LNCaP clone FGC (cell line): ENCODE measurements around the gene IPP.
"Not testable (repeated sequence)": the region's sequence is repeated elsewhere in the genome, so short reads cannot be mapped to it uniquely, and the experiment has no call there.

Source experiments
- DNase-seq: peaks from one replicate; pipeline ENCODE4 v3.0.0-alpha.2; 2011; ENCODE audit warnings: low read depth
- H3K4me3 ChIP-seq: 2 replicates; pipeline ENCODE4 v1.5.1; 2011; ENCODE audit warnings: mild to moderate bottlenecking, low read depth, low read length, control low read depth
- TF ChIP-seq, protein P1 (sequence below): IDR thresholded peaks from 2 replicates; pipeline ENCODE4 v1.5.1; 2012; ENCODE audit warnings: mild to moderate bottlenecking; ENCODE audit not compliant: control insufficient read depth, insufficient read depth; ENCODE audit errors: extremely low read depth

The IPP gene

DNA sequence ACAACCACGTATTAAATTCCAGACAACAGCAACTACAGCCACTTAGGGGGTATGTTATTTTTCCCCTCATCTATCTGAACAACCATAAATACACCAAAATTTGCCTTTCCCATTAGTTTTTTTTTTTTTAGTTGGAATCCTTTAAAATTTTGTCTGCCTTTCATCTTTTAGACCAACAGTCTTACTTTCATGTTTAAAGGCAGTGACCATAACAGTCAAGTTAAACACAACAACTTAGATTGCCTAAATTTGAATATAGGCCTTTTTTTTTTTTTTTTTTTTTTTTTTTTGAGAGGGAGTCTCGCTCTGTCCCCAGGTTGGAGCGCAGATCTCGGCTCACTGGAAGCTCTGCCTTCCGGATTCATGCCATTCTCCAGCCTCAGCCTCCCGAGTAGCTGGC lies 67.5 kb downstream of the IPP start:
- no peak for DNase-seq
- H3K4me3 ChIP-seq = no peak overlapping the region
- TF ChIP-seq, protein P1, sequence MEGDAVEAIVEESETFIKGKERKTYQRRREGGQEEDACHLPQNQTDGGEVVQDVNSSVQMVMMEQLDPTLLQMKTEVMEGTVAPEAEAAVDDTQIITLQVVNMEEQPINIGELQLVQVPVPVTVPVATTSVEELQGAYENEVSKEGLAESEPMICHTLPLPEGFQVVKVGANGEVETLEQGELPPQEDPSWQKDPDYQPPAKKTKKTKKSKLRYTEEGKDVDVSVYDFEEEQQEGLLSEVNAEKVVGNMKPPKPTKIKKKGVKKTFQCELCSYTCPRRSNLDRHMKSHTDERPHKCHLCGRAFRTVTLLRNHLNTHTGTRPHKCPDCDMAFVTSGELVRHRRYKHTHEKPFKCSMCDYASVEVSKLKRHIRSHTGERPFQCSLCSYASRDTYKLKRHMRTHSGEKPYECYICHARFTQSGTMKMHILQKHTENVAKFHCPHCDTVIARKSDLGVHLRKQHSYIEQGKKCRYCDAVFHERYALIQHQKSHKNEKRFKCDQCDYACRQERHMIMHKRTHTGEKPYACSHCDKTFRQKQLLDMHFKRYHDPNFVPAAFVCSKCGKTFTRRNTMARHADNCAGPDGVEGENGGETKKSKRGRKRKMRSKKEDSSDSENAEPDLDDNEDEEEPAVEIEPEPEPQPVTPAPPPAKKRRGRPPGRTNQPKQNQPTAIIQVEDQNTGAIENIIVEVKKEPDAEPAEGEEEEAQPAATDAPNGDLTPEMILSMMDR = no peak

DNA sequence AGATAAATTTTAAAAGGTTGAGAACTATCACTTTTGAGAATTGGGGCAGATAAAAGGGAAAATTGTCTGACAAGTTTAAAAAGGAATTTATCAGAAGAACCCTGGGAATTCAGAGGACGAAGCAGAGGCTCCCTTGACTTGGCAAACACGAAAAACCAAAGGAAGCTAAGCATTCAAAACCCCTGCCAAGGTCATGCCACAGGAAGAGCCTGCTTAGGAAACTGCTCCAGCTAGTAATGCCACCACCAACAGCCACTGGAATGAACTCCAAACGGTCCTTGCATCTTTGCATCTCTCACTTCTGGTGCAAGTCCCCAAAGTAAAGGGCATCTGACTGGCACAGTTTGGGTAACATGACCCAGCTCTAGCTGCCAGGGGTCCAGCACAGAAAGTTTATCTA lies 71.3 kb downstream of the IPP start:
- TF ChIP-seq, protein P1 = no peak
- DNase-seq = peak; percentile 69
- H3K4me3 ChIP-seq = no peak overlapping the region

DNA sequence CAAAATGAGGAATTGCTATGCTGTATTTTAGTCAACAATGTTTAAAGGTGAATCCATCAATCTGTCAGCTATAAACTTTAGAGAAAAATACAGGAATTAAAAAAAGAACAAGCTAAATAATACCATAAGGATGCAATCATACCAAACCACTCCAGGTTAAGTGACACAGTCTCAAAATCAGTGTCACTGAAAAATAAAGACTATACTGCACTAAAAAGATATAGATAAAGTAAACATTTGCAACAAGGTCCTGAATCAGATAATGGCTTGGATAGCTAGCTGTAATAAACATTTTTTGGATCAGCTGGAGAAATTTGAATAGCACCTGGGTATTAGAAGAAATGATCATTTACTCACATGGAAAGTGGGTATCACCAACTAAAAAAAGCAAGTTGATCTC lies 72.0 kb downstream of the IPP start:
- no peak overlapping the region for H3K4me3 ChIP-seq
- TF ChIP-seq, protein P1 = no peak
- no peak for DNase-seq

DNA sequence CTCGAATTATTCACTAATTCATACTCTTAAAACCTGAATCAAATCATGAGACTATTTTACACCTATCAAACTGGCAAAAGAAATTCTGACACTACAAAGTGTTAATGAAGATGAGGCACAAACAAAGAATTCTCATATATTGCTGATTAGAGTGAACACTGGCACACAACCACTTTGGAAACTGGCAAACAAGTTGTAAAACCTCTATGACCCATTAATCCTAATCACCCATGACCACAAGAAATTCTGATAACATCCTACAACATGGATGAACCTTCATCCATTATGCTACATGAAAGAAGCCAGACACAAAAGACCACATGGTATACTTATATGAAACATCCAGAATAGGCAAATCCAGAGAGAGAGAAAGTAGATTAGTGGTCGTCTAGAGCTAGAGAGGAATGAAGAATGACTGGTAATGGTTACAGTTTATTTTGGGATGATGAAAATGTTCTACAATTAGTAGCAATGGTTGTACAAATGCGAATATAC lies 72.7 kb downstream of the IPP start:
- no peak overlapping the region for H3K4me3 ChIP-seq
- DNase-seq = no peak
- TF ChIP-seq, protein P1 = no peak

DNA sequence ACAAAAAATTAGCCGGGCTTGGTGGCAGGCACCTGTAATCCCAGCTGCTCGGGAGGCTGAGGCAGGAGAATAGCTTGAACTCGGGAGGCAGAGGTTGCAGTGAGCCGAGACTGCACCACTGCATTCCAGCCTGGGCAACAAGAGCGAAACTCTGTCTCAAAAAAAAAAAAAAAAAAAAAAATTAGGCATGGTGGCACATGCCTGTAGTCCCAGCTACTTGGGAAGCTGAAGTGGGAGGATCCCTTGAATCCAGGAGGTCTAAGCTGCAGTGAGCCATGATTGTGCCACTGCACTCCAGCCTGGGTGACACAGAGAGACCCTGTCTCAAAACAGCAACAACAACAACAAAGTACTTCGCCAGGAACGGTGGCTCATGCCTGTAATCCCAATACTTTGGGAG lies 73.9 kb downstream of the IPP start:
- H3K4me3 ChIP-seq, DNase-seq: not testable (repeated sequence)

DNA sequence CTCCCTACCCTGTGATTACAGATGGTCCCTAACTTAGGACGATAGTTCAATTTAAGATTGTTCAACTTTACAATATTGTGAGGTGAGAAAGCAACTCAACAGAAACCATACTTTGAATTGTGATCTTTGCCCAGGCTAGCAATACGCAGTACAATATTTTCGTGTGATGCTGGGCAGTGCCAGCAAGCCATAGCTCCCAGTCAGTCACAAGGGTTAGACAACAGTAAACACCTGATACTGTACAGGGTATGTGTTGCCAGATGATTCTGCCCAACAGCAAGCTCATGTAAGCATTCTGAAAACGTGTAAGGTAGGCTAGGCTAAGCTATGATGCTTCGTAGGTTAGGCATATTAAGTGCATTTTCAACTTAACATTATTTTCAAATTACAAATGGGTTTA lies 76.0 kb downstream of the IPP start:
- TF ChIP-seq, protein P1 = no peak
- DNase-seq = no peak
- H3K4me3 ChIP-seq = no peak overlapping the region

DNA sequence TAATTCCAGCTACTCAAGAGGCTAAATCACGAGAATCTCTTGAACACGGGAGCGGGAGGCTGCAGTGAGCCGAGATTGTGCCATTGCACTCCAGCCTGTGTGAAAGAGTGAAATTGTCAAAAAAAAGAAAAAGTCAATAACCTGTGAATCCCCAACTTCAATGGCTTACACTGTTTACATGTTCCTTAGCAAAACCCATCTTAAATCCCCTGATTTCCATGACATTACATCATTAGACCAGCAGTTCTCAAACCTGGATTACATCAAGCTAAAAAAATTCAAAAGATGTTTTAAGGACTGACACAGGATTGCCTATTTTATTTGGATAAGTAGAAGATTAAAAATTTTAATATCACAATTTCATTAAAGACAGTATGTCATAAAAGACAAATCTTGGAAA lies 76.5 kb downstream of the IPP start:
- H3K4me3 ChIP-seq = no peak overlapping the region
- DNase-seq = no peak
- TF ChIP-seq, protein P1 = no peak
